Fibroblast of mammary gland (primary cell): Measurements from ENCODE around the gene LMO1.

Source experiments
- DNase-seq: peaks from one replicate; pipeline ENCODE4 v3.0.0-alpha.2; 2010; ENCODE audit warnings: low read depth
- H3K4me3 ChIP-seq: 2 replicates; pipeline ENCODE4 v1.5.1; 2011; ENCODE audit warnings: low read depth, mild to moderate bottlenecking, low read length, moderate library complexity; ENCODE audit not compliant: control insufficient read depth
- TF ChIP-seq, protein P1 (sequence below): conservative IDR thresholded peaks from 2 replicates; pipeline ENCODE4 v1.5.1; 2011; ENCODE audit warnings: low read depth, low read length, inconsistent platforms; ENCODE audit not compliant: control insufficient read depth, insufficient read depth

The LMO1 gene

DNA sequence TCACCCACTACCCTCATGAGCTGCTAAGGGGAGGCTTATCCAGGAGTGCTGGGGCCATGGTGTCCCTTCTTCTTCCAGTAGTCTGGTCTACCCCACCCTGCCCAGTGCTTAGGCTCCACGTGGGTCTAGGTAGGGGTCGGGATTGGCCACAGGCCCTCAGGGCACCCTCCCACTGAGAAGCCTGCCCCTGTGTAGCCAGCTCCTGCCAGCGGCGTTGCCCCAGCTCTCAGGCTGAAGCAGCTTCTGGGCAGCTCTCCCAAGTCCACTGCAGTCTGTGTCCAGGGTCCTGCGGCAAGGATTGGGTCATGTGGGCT is 70.8 kb downstream of the LMO1 start:
- no peak for DNase-seq
- TF ChIP-seq, protein P1, sequence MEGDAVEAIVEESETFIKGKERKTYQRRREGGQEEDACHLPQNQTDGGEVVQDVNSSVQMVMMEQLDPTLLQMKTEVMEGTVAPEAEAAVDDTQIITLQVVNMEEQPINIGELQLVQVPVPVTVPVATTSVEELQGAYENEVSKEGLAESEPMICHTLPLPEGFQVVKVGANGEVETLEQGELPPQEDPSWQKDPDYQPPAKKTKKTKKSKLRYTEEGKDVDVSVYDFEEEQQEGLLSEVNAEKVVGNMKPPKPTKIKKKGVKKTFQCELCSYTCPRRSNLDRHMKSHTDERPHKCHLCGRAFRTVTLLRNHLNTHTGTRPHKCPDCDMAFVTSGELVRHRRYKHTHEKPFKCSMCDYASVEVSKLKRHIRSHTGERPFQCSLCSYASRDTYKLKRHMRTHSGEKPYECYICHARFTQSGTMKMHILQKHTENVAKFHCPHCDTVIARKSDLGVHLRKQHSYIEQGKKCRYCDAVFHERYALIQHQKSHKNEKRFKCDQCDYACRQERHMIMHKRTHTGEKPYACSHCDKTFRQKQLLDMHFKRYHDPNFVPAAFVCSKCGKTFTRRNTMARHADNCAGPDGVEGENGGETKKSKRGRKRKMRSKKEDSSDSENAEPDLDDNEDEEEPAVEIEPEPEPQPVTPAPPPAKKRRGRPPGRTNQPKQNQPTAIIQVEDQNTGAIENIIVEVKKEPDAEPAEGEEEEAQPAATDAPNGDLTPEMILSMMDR = no peak

DNA sequence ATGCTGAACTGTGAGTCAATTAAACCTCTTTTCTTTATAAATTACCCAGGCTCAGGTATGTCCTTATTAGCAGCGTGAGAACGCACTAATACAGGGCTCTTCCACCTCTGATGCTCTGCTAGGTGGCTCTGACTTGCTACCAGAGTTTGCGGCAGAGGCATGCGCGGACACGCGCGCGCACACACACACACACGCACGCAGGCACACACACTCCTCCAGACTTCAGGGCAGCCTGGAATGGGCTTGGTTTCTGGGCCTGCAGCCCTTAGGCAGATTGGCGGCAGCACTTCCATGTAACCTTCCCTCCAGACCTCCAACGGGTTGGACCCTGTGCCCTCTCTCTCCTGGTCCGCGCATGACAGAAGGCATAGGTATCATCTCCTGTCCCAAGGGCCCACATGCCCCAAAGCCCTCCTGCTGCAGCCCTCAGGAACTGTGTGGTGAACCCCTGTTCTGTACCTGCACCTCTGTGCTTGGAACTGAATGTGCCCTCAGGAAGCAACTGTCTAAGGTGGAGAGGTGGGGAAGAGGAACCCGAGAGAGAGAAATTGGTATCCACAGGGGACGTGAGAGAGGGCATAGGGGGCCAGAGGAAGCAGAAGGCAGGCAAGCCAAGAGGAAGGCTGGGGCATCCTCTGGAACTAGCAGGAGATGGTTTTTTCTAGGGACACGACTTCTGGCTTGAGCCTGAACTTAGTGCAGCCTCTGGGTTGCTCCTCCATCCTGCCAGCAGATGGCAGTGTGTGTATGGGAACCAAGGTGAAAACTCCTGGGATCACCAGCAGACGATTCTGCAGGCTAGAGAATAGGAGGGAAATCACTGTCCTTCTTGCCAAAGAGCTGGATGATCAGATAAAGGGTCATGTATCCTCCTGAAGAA is 71.4 kb downstream of the LMO1 start:
- no peak overlapping the region for H3K4me3 ChIP-seq
- TF ChIP-seq, protein P1 = peak; percentile 94
- peak; percentile 69 for DNase-seq

More for the DNA sequence above, 70.8 kb downstream of the LMO1 start:
- H3K4me3 ChIP-seq = no peak overlapping the region

DNA sequence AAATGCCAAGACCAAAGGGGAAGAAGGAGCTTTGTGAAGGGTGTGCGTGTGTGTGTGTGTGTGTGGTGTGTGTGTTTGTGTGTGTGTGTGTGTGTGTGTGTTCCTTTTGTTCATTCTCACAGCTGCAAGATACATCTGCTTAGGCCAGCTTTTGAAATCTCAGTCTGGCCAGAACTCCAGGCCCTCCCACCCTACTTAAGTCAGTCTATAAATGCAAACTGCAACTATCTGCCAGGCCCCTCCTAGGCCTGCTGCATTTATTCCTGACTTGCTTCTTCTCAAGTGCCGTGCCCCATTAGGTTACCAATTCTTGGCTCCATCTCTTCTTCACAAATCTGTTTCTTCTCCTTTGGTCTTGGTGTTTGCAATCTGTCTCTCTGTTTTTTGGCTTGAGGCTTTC is 73.2 kb downstream of the LMO1 start:
- TF ChIP-seq, protein P1 = no peak
- no peak overlapping the region for H3K4me3 ChIP-seq
- no peak for DNase-seq

DNA sequence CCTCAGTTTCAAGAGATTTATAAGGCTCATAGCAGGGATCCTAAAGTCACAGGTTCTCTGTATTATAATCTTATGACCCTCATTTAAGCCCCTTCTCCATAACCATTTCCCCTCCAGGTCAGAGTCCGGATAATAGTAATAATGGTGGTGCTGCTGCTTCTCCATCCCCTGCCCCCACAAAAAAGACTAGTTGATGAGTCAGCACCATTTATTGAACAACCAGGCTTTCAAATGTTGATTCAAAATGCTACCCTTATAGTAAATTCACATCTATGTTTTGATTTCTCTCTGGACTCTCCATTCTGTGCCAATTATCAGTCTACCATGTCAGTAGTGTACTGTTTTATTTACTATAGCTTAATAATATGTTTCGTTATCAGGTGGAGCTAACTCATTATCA is 77.2 kb downstream of the LMO1 start:
- no peak overlapping the region for H3K4me3 ChIP-seq
- TF ChIP-seq, protein P1 = no peak
- DNase-seq = no peak

DNA sequence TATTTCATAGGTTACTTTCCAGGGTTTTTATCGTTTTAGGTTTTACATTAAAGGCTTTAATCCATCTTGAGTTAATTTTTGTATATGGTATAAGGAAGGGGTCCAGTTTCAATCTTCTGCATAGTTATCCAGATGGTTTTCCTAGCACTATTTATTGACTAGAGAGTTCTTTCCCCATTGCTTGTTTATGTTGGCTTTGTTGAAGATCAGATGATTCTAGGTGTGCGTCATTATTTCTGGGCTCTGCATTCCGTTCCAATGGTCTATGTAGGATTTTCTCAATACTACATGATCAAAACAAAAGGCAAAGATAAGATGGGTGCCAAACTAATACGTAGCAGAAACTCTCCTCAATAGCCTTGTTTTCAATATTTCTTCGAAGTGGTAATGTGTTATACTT is 80.6 kb downstream of the LMO1 start:
- TF ChIP-seq, protein P1 = no peak
- DNase-seq = peak; percentile 2
- H3K4me3 ChIP-seq = no peak overlapping the region

DNA sequence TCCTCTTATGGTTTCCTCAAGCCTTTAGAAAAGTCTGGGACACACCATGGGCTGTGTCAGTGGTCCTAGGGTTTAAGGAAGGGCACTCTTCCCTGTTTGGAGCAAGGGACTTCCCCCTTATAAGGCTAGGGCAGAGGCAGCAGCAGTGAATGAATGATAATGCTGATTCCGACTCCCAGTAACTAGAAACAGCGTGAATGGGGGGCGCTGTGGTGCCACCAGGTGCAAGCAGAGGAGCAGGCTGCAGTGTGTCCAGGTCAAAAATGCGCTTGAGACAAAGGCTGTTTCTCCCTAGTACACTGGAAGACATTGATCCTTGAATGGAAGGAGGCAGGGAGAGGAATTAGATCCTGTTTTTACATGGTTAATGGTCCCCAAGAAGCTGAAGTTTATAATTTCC is 83.2 kb downstream of the LMO1 start:
- H3K4me3 ChIP-seq = no peak overlapping the region
- TF ChIP-seq, protein P1 = no peak
- no peak for DNase-seq
